ENCODE measurements around the gene SLC19A1. TPM values are rescaled to one million over a fixed set of nuclear protein-coding genes. Genes with fewer than 3 reads are reported as not detected.

The SLC19A1 gene
- total RNA-seq, 1 experiment from 2014 or later: 4.3 TPM

GRCh38 chr21:45455674-45456583 is 86.3 kb downstream of the SLC19A1 start:
- H3K9me2 ChIP-seq (replicated peaks; ENCODE audit: insufficient read depth, low read length): no peaks in the 10 kb centered on the region
- H3K4me2 ChIP-seq (ENCODE audit: low read depth, low read length, poor library complexity, severe bottlenecking): no peak overlapping the region
- no peaks in the 10 kb centered on the region for H3K27me3 ChIP-seq (ENCODE audit: low read length)
- 0 out of 2 replicates have a peak, but pooled peaks cover 3% of the 10 kb centered on the region for H4K20me1 ChIP-seq (ENCODE audit: insufficient read depth, low read depth, low read length)
- DNase-seq: no peak
- no peak overlapping the region for H3K4me3 ChIP-seq (ENCODE audit: low read length)
- H3K9me3 ChIP-seq (ENCODE audit: low read length): peaks cover 10% of the 10 kb centered on the region
- no peaks in the 10 kb centered on the region for H3K4me1 ChIP-seq (ENCODE audit: low read length)
- no peak overlapping the region for H3K27ac ChIP-seq (ENCODE audit: low read length)
- no peak overlapping the region for H2AFZ ChIP-seq (ENCODE audit: low read length)
- H3K36me3 ChIP-seq (ENCODE audit: insufficient read depth, low read length): no peaks in the 10 kb centered on the region
- H3K9ac ChIP-seq (ENCODE audit: low read length): no peak overlapping the region
- H3K79me2 ChIP-seq (ENCODE audit: low read length): no peaks in the 10 kb centered on the region

- 0 out of 2 replicates have a peak, but pooled peaks cover 3% of the 10 kb centered on the region for H4K20me1 ChIP-seq (ENCODE audit: insufficient read depth, low read depth, low read length)
- no peaks in the 10 kb centered on the region for H3K9me2 ChIP-seq (replicated peaks; ENCODE audit: insufficient read depth, low read length)
- no peak overlapping the region for H3K9ac ChIP-seq (ENCODE audit: low read length)
- H3K27ac ChIP-seq (ENCODE audit: low read length): no peak overlapping the region
- DNase-seq: no peak
- no peak overlapping the region for H3K4me2 ChIP-seq (ENCODE audit: low read depth, low read length, poor library complexity, severe bottlenecking)
- no peak overlapping the region for H3K4me3 ChIP-seq (ENCODE audit: low read length)
- H3K4me1 ChIP-seq (ENCODE audit: low read length): no peaks in the 10 kb centered on the region
- H3K36me3 ChIP-seq (ENCODE audit: insufficient read depth, low read length): no peaks in the 10 kb centered on the region
- no peaks in the 10 kb centered on the region for H3K79me2 ChIP-seq (ENCODE audit: low read length)
- H2AFZ ChIP-seq (ENCODE audit: low read length): no peak overlapping the region
- no peaks in the 10 kb centered on the region for H3K27me3 ChIP-seq (ENCODE audit: low read length)
- peaks cover 10% of the 10 kb centered on the region for H3K9me3 ChIP-seq (ENCODE audit: low read length)
Measured at GRCh38 chr21:45454926-45455673, 87.1 kb downstream of the SLC19A1 start.

DNA sequence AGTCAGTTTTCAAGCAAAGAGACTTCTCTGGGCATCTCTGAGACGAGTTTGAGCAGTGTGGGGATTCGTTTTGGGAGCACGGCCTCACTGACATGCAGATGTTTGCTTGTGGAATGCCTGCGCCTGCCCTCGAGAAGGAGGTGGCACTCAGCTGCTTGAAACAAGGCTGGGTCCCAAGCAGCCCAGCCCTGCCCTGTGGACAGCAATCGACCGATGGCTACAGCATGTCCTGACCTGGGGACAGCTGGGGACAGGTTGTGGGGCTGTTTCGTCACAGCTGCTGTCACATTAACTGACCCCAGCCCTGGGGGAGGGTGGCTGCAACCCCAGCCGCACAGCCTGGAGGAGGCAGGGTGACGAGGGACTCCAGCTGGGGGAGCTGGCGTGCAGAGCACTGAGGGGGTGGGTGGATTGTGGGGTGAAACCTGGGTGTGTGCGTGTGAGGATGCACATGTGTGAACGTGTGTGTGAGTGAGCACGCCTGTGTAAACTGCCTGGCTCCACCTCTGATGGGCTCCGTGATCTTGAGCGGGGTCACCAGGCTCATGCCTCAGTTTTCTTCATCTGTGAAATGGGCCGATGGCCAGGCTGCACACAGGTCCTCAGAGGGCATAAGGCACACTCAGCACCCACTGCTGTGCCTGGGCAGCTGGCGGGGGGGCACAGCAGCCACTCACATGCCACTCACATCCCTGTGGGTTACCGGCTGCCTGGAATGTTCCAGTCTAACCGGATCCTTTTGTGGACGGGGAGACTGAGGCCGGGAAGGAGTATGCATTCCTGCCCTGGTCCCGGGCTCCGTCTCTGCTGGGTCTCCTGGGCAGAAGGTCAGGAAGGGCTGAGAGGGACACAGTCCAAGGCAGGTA is 87.9 kb downstream of the SLC19A1 start:
- Histone ChIP-seq H3K4me2 (ENCODE audit: low read depth, low read length, poor library complexity, severe bottlenecking) (no peak overlapping the region), H3K36me3 (ENCODE audit: insufficient read depth, low read length) (no peaks in the 10 kb centered on the region), H3K9ac (ENCODE audit: low read length) (no peak overlapping the region), H3K9me3 (ENCODE audit: low read length) (peaks cover 10% of the 10 kb centered on the region), H3K27ac (ENCODE audit: low read length) (no peak overlapping the region), H3K27me3 (ENCODE audit: low read length) (no peaks in the 10 kb centered on the region), H3K4me1 (ENCODE audit: low read length) (no peaks in the 10 kb centered on the region), H3K4me3 (ENCODE audit: low read length) (no peak overlapping the region), H4K20me1 (ENCODE audit: insufficient read depth, low read depth, low read length) (no peaks in the 10 kb centered on the region), H3K79me2 (ENCODE audit: low read length) (no peaks in the 10 kb centered on the region), H3K9me2 (replicated peaks; ENCODE audit: insufficient read depth, low read length) (no peaks in the 10 kb centered on the region), H2AFZ (ENCODE audit: low read length) (no peak overlapping the region)
- no peak for DNase-seq

- H3K9me3 ChIP-seq (ENCODE audit: low read length): peaks cover 10% of the 10 kb centered on the region
- H4K20me1 ChIP-seq (ENCODE audit: insufficient read depth, low read depth, low read length): no peaks in the 10 kb centered on the region
- DNase-seq: no peak
- H3K79me2 ChIP-seq (ENCODE audit: low read length): no peaks in the 10 kb centered on the region
- no peaks in the 10 kb centered on the region for H3K9me2 ChIP-seq (replicated peaks; ENCODE audit: insufficient read depth, low read length)
- H3K27ac ChIP-seq (ENCODE audit: low read length): no peak overlapping the region
- no peak overlapping the region for H3K4me3 ChIP-seq (ENCODE audit: low read length)
- no peaks in the 10 kb centered on the region for H3K27me3 ChIP-seq (ENCODE audit: low read length)
- H3K36me3 ChIP-seq (ENCODE audit: insufficient read depth, low read length): no peaks in the 10 kb centered on the region
- no peaks in the 10 kb centered on the region for H3K4me1 ChIP-seq (ENCODE audit: low read length)
- H2AFZ ChIP-seq (ENCODE audit: low read length): no peak overlapping the region
- H3K4me2 ChIP-seq (ENCODE audit: low read depth, low read length, poor library complexity, severe bottlenecking): no peak overlapping the region
- H3K9ac ChIP-seq (ENCODE audit: low read length): no peak overlapping the region
Measured at GRCh38 chr21:45453308-45453950, 88.8 kb downstream of the SLC19A1 start.

DNA sequence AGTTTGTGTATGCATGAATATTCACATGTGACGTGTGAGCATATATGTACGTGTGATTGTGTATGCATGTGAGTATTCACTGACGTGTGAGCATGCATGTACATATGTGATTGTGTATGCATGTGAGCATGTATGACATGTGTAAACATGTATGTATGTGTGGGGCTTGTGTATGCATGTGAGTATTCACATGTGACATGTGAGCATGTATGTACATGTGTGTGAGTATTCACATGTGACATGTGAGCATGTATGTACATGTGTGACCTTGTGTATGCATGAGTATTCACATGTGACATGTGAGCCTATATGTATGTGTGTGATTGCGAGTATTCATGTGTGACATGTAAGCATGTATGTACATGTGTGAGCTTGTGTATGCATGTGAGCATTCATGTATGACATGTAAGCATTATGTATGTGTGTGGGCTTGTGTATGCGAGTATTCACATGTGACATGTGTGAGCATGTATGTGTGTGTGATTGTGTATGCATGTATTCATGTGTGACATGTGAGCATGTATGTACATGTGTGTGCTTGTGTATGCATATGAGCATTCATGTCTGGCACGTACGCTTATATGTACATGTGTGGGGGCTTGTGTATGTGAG is 89.4 kb downstream of the SLC19A1 start:
- Histone ChIP-seq H3K4me3 (ENCODE audit: low read length) (no peak overlapping the region), H3K4me1 (ENCODE audit: low read length) (no peaks in the 10 kb centered on the region), H3K9me3 (ENCODE audit: low read length) (peaks cover 10% of the 10 kb centered on the region), H3K79me2 (ENCODE audit: low read length) (no peaks in the 10 kb centered on the region), H2AFZ (ENCODE audit: low read length) (no peak overlapping the region), H3K9me2 (replicated peaks; ENCODE audit: insufficient read depth, low read length) (no peaks in the 10 kb centered on the region), H3K4me2 (ENCODE audit: low read depth, low read length, poor library complexity, severe bottlenecking) (no peak overlapping the region), H3K9ac (ENCODE audit: low read length) (no peak overlapping the region), H3K27me3 (ENCODE audit: low read length) (no peaks in the 10 kb centered on the region), H4K20me1 (ENCODE audit: insufficient read depth, low read depth, low read length) (no peaks in the 10 kb centered on the region), H3K36me3 (ENCODE audit: insufficient read depth, low read length) (no peaks in the 10 kb centered on the region), H3K27ac (ENCODE audit: low read length) (no peak overlapping the region)
- no peak for DNase-seq

- H3K27me3 ChIP-seq (ENCODE audit: low read length): no peaks in the 10 kb centered on the region
- no peak overlapping the region for H2AFZ ChIP-seq (ENCODE audit: low read length)
- H3K4me3 ChIP-seq (ENCODE audit: low read length): no peak overlapping the region
- DNase-seq: no peak
- H3K36me3 ChIP-seq (ENCODE audit: insufficient read depth, low read length): no peaks in the 10 kb centered on the region
- no peak overlapping the region for H3K4me2 ChIP-seq (ENCODE audit: low read depth, low read length, poor library complexity, severe bottlenecking)
- peaks cover 11% of the 10 kb centered on the region for H3K9me3 ChIP-seq (ENCODE audit: low read length)
- H3K9ac ChIP-seq (ENCODE audit: low read length): no peak overlapping the region
- no peaks in the 10 kb centered on the region for H3K4me1 ChIP-seq (ENCODE audit: low read length)
- no peaks in the 10 kb centered on the region for H3K79me2 ChIP-seq (ENCODE audit: low read length)
- H4K20me1 ChIP-seq (ENCODE audit: insufficient read depth, low read depth, low read length): no peaks in the 10 kb centered on the region
- no peak overlapping the region for H3K27ac ChIP-seq (ENCODE audit: low read length)
- H3K9me2 ChIP-seq (replicated peaks; ENCODE audit: insufficient read depth, low read length): no peaks in the 10 kb centered on the region
Measured at GRCh38 chr21:45451771-45452182, 90.5 kb downstream of the SLC19A1 start.

GRCh38 chr21:45451091-45451740 is 91.0 kb downstream of the SLC19A1 start:
- peaks cover 14% of the 10 kb centered on the region for H3K9me3 ChIP-seq (ENCODE audit: low read length)
- no peak for DNase-seq
- no peaks in the 10 kb centered on the region for H3K27me3 ChIP-seq (ENCODE audit: low read length)
- no peak overlapping the region for H2AFZ ChIP-seq (ENCODE audit: low read length)
- H3K4me2 ChIP-seq (ENCODE audit: low read depth, low read length, poor library complexity, severe bottlenecking): no peak overlapping the region
- no peaks in the 10 kb centered on the region for H3K9me2 ChIP-seq (replicated peaks; ENCODE audit: insufficient read depth, low read length)
- no peaks in the 10 kb centered on the region for H3K79me2 ChIP-seq (ENCODE audit: low read length)
- no peak overlapping the region for H3K27ac ChIP-seq (ENCODE audit: low read length)
- H3K4me3 ChIP-seq (ENCODE audit: low read length): no peak overlapping the region
- no peaks in the 10 kb centered on the region for H3K36me3 ChIP-seq (ENCODE audit: insufficient read depth, low read length)
- H3K4me1 ChIP-seq (ENCODE audit: low read length): no peaks in the 10 kb centered on the region
- no peaks in the 10 kb centered on the region for H4K20me1 ChIP-seq (ENCODE audit: insufficient read depth, low read depth, low read length)
- no peak overlapping the region for H3K9ac ChIP-seq (ENCODE audit: low read length)

Measured in Karpas-422 (cell line).